SU-DHL-6 (cell line): Measurements from ENCODE around the gene SCN4A.

ENCODE experiments used
- CTCF ChIP-seq: fragments of 200-600 bp; sonication (generic); IDR thresholded peaks from one replicate; pipeline ENCODE4 v1.5.1; 2017; ENCODE audit warnings: antibody characterized with exemption, mild to moderate bottlenecking, low read length, moderate library complexity; ENCODE audit not compliant: insufficient read depth, poor library complexity, severe bottlenecking
- EZH2phosphoT487 ChIP-seq: fragments of 200-600 bp; sonication (generic), shearing (Covaris generic); conservative IDR thresholded peaks from 2 replicates; pipeline ENCODE4 v1.6.1; 2018; ENCODE audit warnings: mild to moderate bottlenecking, antibody characterized with exemption, low read length, moderate library complexity, mixed read lengths

- TF ChIP-seq CTCF (no peak), EZH2phosphoT487 (no peak)
Measured at GRCh38 chr17:64008346-64008745, 35.6 kb upstream of the SCN4A start.
